ENCODE measurements around the gene LIPC.

LIPC gene

DNA sequence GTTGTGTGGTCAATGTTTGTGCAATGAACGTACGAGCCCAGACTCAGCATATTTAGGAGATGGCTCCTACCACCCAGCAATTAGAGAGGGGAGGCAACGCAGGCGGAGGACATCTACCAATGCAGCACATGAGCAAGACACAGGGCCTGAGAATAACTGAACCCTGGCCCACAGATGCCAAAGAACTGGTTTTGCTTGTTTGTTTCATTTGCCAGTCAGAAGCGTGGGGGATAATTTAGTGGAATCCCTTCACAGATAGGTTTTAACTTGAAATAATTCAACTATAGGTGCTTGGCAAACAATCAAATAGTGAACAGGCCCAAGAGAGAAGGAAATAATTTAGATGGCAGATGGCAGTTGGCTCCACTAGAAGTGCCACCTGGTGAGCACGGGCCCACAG lies 54.8 kb downstream of the LIPC start:
- no peak overlapping the region for H3K4me3 ChIP-seq (ENCODE audit: low read length)
- H3K4me1 ChIP-seq (ENCODE audit: low read length): no peaks in the 10 kb centered on the region
- no peaks in the 10 kb centered on the region for H3F3A ChIP-seq (ENCODE audit: insufficient read depth, low read length)
- TF ChIP-seq EZH2 (optimal IDR thresholded peaks at IDR 0.05; ENCODE audit: low read depth, low read length) (no peak), EZH2phosphoT487 (IDR thresholded peaks at IDR 0.05; ENCODE audit: low read length) (no peak), CTCF (IDR thresholded peaks at IDR 0.05; ENCODE audit: low read length) (no peak)
- no peak overlapping the region for H2AFZ ChIP-seq (ENCODE audit: low read length)
- no peaks in the 10 kb centered on the region for H3K27me3 ChIP-seq (replicated peaks; ENCODE audit: insufficient read depth, low read length)
- no peak overlapping the region for H3K27ac ChIP-seq (ENCODE audit: low read length)
- H3K36me3 ChIP-seq (replicated peaks; ENCODE audit: insufficient read depth, low read length): no peaks in the 10 kb centered on the region
- H3K9me3 ChIP-seq (replicated peaks; ENCODE audit: insufficient read depth, low read length): no peaks in the 10 kb centered on the region
- no peak overlapping the region for H3K9ac ChIP-seq (ENCODE audit: low read length)
- H3K9me2 ChIP-seq (replicated peaks; ENCODE audit: insufficient read depth, low read length): no peaks in the 10 kb centered on the region
- no peaks in the 10 kb centered on the region for H3K79me2 ChIP-seq (ENCODE audit: low read length)
- no peaks in the 10 kb centered on the region for H4K20me1 ChIP-seq (ENCODE audit: insufficient read depth, low read length)
- DNase-seq: no peak
- no peak overlapping the region for H3K4me2 ChIP-seq (ENCODE audit: low read depth, low read length)

DNA sequence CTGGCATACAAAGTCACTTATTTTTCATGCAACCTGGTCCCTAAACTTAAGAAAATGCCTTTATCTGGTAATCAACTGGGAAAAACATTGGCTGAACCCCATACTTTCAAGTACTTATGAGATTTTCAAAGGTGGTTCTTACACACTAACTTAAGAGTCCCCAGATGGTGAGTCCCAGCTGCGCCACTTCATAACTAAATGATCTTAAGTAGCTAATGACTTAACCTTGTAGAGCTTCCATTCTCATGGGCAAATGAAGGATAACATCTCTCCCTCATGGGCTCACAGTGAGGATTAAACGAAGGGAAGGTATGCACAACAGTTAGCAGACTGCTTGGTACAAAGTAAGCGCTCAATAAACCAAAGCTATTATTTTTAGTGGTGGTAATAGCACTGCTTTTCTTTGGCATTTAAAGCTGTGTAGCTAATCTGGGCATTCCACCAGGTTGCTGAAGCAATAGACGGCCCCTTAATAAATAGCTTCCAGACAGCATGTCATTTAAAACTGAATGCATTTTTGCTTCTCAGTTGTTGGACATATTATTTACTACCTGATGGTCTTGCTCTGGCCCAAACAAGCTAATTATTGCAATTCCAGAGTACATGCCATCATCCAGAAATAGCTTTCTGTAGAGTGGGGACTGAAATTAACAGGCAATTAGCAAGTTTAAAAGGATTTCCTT lies 55.4 kb downstream of the LIPC start:
- H3K4me2 ChIP-seq (ENCODE audit: low read depth, low read length): no peak overlapping the region

GRCh38 chr15:58487724-58488120 lies 55.9 kb downstream of the LIPC start:
- no peaks in the 10 kb centered on the region for H3K79me2 ChIP-seq (ENCODE audit: low read length)

More for the DNA sequence above, 55.4 kb downstream of the LIPC start:
- no peaks in the 10 kb centered on the region for H3K79me2 ChIP-seq (ENCODE audit: low read length)
- TF ChIP-seq CTCF (IDR thresholded peaks at IDR 0.05; ENCODE audit: low read length) (no peak), EZH2phosphoT487 (IDR thresholded peaks at IDR 0.05; ENCODE audit: low read length) (no peak), EZH2 (optimal IDR thresholded peaks at IDR 0.05; ENCODE audit: low read depth, low read length) (no peak)
- no peaks in the 10 kb centered on the region for H3K36me3 ChIP-seq (replicated peaks; ENCODE audit: insufficient read depth, low read length)
- H2AFZ ChIP-seq (ENCODE audit: low read length): no peak overlapping the region
- no peak overlapping the region for H3K9ac ChIP-seq (ENCODE audit: low read length)
- no peaks in the 10 kb centered on the region for H4K20me1 ChIP-seq (ENCODE audit: insufficient read depth, low read length)
- H3F3A ChIP-seq (ENCODE audit: insufficient read depth, low read length): no peaks in the 10 kb centered on the region
- no peak for DNase-seq
- H3K4me3 ChIP-seq (ENCODE audit: low read length): no peak overlapping the region
- no peaks in the 10 kb centered on the region for H3K9me2 ChIP-seq (replicated peaks; ENCODE audit: insufficient read depth, low read length)
- no peak overlapping the region for H3K27ac ChIP-seq (ENCODE audit: low read length)
- no peaks in the 10 kb centered on the region for H3K4me1 ChIP-seq (ENCODE audit: low read length)
- H3K27me3 ChIP-seq (replicated peaks; ENCODE audit: insufficient read depth, low read length): no peaks in the 10 kb centered on the region
- no peaks in the 10 kb centered on the region for H3K9me3 ChIP-seq (replicated peaks; ENCODE audit: insufficient read depth, low read length)

More at GRCh38 chr15:58487724-58488120, 55.9 kb downstream of the LIPC start:
- Histone ChIP-seq H3K4me2 (ENCODE audit: low read depth, low read length) (no peak overlapping the region), H4K20me1 (ENCODE audit: insufficient read depth, low read length) (no peaks in the 10 kb centered on the region), H3K36me3 (replicated peaks; ENCODE audit: insufficient read depth, low read length) (no peaks in the 10 kb centered on the region), H3K27me3 (replicated peaks; ENCODE audit: insufficient read depth, low read length) (no peaks in the 10 kb centered on the region), H3F3A (ENCODE audit: insufficient read depth, low read length) (no peaks in the 10 kb centered on the region), H3K9me3 (replicated peaks; ENCODE audit: insufficient read depth, low read length) (no peaks in the 10 kb centered on the region), H3K27ac (ENCODE audit: low read length) (no peak overlapping the region), H3K4me3 (ENCODE audit: low read length) (no peak overlapping the region), H3K9me2 (replicated peaks; ENCODE audit: insufficient read depth, low read length) (no peaks in the 10 kb centered on the region), H2AFZ (ENCODE audit: low read length) (no peak overlapping the region), H3K9ac (ENCODE audit: low read length) (no peak overlapping the region), H3K4me1 (ENCODE audit: low read length) (no peaks in the 10 kb centered on the region)
- TF ChIP-seq EZH2 (optimal IDR thresholded peaks at IDR 0.05; ENCODE audit: low read depth, low read length): no peak
- no peak for DNase-seq
